ENCODE measurements around the gene DENND10.

GRCh38 chr10:119153661-119154060, 49.7 kb downstream of the DENND10 start:
- no peak for TF ChIP-seq CTCF (conservative IDR thresholded peaks at IDR 0.05)
- no peak for TF ChIP-seq ZFX (IDR thresholded peaks at IDR 0.05)

All from C4-2B (cell line).